Medulla oblongata (tissue), 1 donor: ENCODE data around the gene KIF23.
A peak's percentile ranks its signal among the peaks of the same experiment; 100 is the strongest.
"Not testable (repeated sequence)": the region's sequence is repeated elsewhere in the genome, so short reads cannot be mapped to it uniquely, and the experiment has no call there.

ENCODE experiments used
- DNase-seq: peaks from one replicate; pipeline ENCODE4 v3.0.0-alpha.2; 2015; ENCODE audit errors: extremely low spot score

Gene KIF23

DNA sequence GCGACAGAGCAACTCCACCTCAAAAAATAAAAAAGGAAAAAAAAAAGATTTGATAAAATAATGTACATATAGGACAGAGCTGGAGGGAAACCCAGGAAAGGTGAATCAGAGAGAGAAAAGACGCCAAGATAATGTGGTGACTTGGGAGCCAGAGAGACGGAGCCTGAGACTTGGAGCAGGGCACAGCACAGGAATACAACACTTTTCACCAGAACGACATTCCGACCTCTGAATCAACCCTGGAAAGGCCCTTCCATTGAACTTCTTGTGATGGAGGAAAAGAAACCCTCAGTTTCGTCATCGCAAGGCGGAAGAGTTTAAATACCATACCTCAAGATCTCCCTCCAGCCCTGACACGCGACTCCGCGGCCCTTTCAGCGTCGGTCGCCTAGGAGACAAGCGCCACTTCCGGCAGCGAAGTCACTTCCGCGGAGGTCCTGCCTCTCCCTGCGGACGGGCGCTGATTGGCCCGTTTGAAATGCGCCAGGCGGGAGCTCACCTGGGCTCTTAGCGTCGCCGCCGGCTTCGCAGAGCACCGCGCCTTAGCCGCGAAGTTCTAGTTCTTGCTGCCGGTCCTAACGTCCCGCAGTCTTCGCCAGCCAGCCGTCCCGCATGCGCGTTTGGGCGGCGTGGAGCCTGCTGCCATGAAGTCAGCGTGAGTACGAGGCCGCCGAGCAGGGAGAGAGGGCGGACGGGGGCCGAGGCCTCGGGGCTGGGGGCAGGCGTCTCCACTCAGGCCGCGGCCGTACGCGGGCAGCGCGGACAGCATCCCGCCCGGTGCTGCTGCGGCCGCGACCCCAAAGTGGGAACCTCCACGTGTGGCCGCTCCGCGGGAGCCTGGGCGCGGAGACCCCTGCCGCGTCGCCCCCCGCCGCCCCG is at the start of gene KIF23:
Gene KIF23 (plus strand): TSS at position 528 of the 879 bp plus-strand sequence. CDS start 117 bp downstream, at position 645.
- DNase-seq = peak; percentile 89

DNA sequence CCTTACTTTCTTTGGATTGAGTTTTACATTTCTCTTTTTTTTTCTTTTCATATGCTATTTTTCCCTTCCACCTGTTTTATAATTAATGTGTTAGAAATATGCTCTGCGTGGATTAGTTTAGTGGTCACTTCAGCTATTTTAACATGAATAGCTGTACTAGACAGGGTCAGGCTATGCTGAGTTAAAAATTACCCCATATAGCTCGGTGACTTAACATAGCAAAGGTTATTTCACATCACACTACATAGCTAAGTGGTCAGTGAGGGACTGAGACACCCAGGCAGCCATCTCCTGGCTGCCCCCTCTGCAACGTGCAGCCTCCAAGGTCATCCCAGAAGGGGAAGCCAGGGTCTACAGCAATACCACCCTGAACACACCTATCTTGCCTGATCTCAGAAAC is 46.9 kb upstream of the KIF23 start:
- DNase-seq = no peak

DNA sequence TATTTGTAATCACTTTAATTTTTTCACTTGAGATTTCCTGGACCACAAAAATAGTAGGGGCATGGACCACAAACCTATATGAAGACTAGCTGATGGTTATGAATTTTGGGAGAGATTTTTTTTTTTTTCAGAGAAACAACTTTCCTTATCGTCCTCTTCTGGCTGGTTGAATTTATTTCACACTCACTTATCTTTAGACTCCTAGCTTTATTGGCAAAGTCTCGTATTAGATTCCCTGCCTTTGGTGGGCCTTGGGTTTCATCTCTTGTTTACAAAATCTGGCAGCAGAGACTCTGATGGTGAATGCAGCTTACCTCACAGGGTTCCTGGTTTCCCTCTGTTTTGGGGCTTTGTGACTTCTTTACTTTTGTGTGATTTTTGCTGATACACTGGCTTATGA is 44.5 kb upstream of the KIF23 start:
- no peak for DNase-seq

DNA sequence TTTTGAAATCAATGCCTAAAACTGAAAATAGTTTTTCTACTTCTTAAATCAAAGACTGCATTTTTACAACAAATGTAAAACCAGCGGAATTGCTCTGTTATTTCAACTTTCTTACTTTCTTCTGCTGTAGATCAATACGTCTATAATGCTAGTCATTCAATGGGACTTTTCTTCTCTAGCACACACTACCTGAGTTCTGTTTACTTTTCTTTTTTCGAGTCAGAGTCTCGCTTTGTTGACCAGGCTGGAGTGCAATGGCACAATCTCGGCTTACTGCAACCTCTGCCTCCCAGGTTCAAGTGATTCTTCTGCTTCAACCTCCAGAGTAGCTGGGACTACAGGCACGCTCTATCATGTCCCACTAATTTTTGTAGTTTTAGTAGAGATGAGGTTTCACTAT is 40.7 kb upstream of the KIF23 start:
- DNase-seq = no peak

DNA sequence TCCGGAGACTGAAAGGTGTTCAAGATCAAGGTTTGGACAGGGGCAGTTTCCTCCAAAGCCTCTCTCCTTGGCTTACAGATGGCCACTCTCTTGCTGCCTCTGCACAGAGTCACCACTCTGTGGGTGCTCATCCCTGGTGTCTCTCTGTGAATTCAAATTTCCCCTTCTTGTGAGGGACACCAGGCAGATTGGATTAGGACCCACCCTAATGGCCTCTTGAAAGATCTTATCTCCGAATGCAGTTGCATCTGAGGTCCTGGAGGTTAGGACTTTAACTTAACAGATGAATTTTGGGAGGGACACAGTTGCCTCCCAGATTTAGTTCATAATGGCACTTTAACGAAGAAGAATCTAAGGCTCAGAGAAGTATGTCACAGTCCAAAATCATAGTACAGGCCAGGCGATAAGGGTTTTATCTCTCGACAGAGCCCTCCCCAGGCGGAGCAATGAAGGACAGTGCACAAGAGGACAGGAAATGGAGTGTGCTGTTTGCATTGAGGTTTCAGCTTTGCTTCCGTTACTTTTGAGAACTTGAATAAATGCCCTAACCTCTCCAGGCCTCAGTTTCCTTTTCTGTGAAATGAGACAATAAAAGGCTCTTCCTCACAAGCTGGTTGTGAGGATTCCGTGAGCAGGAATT is 38.9 kb upstream of the KIF23 start:
- DNase-seq = no peak

DNA sequence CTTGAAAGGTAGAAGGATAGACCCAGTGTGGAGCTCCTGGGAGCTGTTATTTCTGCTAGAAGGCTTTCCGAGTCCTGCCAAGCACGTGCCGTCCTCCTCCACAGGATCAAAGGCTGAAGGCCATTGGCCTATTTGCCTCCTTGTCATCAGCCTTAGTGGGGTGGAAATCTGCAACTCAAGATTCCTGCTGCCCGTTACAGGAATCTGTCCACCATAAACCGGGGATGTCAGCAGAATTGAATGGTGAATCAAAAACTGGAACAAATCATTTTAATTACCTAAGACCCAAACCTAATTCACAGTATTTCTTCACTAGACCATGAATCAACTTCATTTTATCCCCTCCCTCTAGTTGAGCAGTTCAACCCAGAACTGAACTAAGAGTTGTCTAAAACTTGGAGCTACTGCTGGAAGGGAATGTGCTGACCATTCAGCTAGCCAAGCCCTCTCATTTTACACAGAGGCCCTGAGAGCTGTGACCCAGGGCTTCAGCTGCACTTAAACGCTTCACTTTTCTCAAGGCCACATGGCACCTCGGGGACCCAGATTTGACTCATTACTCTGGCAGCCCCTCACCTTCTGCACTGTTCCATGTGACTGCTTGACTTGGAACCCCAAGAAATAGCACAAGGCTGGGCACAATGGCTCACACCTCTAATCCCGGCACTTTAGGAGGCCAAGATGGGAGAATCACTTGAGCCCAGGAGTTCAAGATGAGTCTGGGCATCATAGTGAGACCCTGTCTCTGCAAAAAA is 36.8 kb upstream of the KIF23 start:
- no peak for DNase-seq

DNA sequence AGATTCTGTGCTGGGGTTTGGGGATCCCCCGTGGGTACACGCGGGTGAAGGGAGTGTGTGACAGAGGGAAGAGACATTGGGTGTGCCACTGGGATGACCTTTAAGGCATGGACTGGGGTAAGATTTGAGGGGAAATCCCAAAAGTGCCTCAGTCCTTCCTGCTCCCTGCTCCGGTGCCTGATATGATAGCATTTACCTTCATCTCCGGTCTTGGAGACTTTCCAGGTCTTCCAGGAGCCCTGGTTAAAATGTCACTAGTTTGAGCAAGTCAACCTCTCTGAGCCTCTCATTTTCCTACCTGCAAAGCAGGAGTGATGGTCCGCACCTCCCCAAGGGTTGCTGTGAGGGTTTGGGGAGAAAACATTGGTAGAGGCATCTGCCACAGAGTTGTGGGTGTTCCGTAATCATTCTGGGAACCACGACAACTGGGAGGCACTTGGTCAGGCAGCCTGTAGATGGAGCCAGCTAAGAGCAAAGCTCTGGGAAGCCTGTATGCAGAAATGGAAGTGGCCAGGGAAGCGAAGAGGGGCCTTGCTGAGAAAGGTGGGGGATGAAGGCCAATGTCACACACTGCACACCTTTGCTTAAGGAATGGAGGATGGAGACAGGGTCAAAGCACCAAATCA is 33.9 kb upstream of the KIF23 start:
- DNase-seq = no peak

DNA sequence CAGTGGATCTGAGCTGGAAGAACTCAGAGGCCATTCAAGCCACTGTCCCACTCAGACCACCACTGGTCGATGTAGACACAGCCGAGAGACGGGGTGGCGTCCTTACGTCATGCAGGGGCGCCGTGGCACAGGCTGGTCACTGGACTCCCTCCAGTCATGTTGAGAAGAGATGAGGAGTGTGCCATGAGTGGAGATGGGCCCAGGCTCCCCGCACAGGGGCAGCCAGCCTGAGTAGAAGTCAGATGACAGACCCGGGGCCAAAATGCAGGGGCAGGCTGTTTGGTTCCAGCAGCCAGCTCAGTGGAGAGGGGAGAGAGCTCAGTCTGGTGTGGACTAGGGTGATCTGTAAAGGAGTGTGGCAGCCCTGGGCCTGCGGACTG is 33.4 kb upstream of the KIF23 start:
- no peak for DNase-seq

DNA sequence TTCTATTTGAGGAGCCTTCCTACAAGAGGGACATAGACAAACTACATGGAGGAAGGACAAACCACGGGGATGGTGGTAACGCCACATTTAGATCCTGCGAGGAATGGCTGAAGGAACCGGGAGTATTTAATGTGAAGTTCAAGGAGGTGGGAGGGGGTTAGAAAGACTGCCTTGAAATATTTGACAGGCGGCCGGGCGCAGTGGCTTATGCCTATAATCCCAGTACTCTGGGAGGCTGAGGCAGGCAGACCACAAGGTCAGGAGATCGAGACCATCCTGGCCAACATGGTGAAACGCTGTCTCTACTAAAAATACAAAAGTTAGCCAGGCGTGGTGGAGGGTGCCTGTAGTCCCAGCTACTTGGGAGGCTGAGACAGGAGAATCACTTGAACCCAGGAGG is 32.0 kb upstream of the KIF23 start:
- not testable (repeated sequence) for DNase-seq

DNA sequence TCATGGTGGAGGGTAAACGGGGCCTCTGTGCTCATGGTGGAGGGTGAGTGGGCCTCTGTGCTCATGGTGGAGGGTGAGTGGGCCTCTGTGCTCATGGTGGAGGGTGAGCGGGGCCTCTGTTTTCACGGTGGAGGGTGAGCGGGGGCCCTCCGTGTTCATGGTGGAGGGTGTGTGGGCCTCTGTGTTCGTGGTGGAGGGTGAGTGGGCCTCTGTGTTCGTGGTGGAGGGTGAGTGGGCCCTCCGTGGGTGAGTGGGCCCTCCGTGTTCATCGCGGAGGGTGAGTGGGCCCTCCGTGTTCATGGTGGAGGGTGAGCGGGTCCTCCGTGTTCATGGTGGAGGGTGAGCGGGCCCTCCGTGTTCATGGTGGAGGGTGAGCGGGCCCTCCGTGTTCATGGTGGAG is 30.1 kb upstream of the KIF23 start:
- not testable (repeated sequence) for DNase-seq

DNA sequence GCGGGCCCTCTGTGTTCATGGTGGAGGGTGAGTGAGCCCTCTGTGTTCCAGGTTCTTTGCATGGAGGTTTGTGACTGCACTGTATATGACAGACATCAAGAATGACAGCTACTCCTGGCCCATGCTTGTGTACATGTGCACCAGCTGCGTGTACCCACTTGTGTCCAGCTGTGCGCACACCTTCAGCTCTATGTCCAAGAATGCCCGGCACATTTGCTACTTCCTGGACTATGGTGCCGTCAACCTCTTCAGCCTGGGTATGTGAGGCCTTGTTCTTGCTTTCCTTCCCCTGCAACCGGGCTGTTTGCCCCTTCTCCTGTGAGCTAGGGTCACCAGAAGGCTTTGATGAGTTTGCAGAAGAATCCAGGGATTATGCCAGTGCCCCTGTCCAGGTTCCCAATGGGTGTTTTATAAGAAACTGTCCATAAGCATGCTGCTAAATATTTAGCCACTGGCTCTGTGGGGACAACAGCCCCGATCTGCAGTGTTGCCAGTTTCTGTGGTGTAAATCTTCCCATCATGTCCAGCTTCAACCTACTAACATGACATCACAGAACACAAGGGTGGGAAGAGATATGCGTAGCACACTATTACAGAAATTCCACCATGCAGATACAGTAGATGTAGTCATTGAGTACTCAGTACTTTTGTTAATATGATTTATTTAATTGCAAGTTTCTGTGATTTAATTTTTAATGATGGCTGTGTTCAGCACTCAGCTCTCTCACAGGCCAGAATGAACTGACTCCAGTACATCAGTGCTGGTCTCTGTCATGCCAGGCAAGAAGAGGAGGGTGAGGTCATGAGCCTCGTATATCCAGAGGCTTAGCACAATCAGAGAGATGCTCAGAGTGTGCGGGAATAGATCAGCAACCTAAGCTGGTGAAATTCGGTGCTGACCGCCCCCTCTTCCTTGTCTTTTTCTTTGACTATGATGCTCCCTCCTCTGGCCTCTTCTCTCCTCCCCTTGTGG is 29.2 kb upstream of the KIF23 start:
- DNase-seq = no peak

DNA sequence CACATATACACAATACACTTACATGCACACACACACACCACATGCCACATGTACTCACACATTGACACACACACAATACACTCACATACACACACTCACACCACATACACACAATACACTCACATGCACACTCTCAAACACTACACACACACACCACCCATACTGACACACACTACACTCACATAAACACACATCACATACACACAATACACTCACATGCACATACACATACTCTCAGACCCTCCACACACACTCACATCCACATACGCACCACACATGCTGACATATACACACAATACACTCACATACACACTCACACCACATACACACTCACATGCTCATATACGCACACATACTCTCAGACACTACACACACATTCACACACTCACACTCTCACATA is 28.3 kb upstream of the KIF23 start:
- no peak for DNase-seq

DNA sequence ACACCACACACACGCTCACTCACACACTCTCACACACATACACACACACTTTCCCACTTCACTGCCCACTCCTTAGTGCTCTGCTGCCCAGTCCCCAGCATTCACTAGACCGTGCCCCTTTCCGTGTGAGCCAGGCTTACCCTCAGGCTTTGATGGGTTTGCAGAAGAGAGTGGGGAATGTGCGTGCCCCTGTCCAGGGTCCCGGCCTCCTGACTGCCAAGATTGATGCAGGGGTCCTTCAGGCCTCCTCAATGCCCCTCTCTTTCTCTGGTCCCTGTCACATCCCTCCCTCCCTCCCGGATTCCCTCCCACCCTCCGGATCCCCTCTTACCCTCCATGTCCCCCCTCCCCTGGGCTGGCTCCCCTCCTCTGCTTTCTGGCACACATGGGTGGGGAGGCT is 27.9 kb upstream of the KIF23 start:
- no peak for DNase-seq

DNA sequence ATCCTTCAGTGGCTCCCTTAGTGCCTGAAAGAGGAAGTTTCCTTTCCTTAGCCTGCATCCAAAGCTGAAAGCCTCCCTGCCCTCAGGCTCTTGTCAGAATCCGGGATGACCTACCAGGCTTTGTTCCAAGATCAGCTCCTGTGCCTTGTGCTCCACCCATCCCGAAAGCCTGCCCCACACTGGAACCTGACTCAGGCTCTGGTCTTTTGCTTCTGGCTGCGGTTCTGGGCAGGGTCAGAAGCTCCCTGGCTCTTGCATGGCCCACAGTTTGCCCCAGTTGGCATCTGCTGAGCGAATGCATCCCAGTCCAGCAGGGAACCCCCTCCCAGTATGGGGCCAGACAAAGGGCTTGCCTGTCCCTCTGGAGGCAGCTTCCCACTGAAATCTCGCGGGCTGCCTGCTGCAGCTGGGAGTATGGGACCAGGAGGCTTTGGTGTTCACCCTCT is 25.9 kb upstream of the KIF23 start:
- peak; percentile 9 for DNase-seq

DNA sequence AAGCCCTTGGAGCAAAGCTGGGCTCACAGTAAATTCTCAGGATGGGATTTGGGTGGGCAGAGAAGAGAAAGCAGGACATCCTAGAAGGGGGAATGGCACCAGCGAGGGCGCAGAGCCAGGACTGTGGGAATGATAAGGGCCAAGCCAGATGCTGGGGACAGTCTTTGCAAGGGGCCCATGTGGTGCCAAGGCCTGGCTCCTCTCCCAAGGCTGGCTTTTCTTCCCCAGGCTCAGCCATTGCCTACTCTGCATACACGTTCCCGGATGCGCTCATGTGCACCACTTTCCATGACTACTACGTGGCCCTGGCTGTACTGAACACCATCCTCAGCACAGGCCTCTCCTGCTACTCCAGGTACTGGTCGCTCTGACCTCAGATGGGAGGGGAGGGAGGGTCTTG is 24.7 kb upstream of the KIF23 start:
- no peak for DNase-seq

DNA sequence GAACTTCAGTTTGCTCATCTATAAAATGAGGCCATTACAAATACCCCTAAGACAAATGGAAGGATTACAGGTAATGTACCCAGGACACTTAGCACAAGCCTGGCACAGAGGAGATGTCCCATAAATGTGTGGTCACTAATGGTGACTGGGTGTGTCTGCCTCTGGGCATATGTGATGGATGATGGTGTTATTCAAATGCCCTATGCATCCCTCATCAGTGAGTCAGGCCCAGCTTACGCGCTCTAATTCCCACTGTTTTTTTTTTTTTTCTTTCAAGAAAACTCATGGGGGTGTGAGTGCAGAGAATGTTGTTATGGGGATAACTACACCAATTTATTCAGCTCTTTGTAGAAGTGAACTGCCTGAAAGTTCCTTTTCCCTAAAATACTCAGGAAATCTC is 23.6 kb upstream of the KIF23 start:
- DNase-seq = no peak

DNA sequence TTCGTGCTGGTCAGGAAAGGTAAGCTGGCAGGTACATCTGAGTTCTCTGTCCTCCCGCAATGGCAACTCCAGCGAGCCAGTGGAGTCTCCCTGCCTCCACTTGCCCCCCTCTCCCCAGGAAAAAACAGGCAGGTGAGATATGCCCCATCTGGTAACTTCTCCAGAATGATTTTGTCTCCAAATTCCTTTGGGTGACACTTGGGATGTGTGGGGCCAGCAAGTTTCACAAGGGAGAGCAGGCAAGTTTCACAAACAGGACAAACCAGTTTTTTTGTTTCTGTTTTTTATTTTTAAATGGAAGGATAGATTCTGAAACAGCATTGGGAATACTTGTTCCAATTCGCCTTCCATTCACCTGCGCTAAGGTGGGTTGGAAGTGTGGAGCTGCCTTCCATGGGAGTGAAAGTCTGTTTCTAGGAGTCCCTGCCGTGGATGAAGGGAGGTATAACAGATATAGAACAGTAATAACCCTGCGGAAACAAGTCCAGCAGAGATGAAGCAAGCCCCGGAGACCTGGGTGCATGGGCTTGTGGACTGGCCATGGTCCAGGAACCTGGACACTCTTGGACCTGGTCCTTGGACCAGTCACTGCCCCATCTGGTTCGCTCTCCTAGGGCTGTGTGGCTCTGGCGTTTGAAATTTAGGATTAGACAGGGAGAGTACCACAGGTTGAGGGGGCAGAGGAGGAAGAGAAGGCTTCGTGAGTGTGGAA is 22.9 kb upstream of the KIF23 start:
- DNase-seq = no peak

DNA sequence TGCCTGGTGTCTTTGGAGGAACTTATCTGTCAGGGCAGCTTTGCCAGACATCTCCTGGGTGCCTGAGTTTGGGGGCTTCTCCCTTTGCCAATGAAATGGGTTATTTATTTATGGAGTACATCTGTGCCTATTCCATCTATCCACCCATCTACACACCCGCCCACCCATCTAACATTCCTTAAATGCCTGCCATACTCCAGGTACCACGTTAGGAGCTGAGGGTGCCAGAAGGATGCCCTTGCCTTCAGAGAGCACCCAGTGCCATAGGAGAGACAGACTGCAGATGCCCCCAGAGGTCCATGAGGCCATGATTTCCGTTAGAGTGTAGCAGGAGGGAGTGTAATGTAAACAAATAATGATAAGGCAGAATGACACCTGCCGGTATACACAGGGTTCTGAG is 21.8 kb upstream of the KIF23 start:
- DNase-seq = no peak

DNA sequence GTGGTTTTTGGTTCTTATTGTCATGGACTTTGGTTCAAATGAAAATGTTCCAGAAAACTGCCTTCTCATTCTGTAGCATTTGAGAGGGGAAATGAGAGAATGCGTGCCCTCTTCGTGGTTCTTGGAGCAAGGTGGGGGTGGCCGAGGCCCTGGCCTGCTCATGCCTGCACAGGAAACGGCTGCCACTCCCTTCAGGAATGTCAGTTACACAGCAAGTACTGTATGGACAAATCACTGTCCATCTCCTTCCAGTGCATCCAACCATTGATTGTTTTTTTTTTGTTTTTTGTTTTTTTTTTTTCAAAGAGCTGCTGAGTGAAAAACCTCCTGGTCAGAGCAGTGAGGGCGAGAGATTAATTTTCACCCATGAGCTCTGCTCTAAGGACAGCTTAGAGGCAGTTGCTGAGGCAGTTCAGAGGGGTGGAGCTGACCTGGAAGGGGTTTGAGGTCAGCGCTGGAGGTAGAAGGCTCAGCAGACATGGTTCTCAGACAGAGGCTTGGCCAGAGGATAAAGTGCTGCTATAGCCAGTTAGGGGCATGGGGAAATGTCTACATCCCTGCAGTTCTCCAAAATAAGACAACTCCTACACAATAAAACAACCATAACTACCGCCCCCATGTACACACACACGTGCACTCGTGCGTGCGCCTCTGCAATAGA is 20.2 kb upstream of the KIF23 start:
- DNase-seq = no peak
